HEK293T (cell line): Measurements from ENCODE around the gene GRAMD1B.

Experiments used
- ARNT ChIP-seq: fragments of 450-650 bp; IDR thresholded peaks from 2 replicates; pipeline ENCODE4 v1.6.1; 2017; ENCODE audit warnings: mild to moderate bottlenecking
- BHLHE40 ChIP-seq: fragments of 450-650 bp; IDR thresholded peaks from 2 replicates; pipeline ENCODE4 v1.6.1; 2016; ENCODE audit warnings: mild to moderate bottlenecking, moderate library complexity, borderline replicate concordance
- ELF4 ChIP-seq: fragments of 450-650 bp; IDR thresholded peaks from 2 replicates; pipeline ENCODE4 v1.6.1; 2017; ENCODE audit warnings: antibody characterized with exemption
- FOXA1 ChIP-seq: fragments of 450-650 bp; IDR thresholded peaks from 2 replicates; pipeline ENCODE4 v1.6.1; 2016; ENCODE audit warnings: mild to moderate bottlenecking
- FOXM1 ChIP-seq: fragments of 450-650 bp; IDR thresholded peaks from 2 replicates; pipeline ENCODE4 v1.6.1; 2017; ENCODE audit warnings: mild to moderate bottlenecking, borderline replicate concordance
- HDGF ChIP-seq: fragments of 450-650 bp; IDR thresholded peaks from 2 replicates; pipeline ENCODE4 v1.6.1; 2017; ENCODE audit warnings: antibody characterized with exemption, borderline replicate concordance
- SP1 ChIP-seq: fragments of 450-650 bp; IDR thresholded peaks from 2 replicates; pipeline ENCODE4 v1.6.1; 2017
- SUZ12 ChIP-seq: fragments of 450-650 bp; IDR thresholded peaks from 2 replicates; pipeline ENCODE4 v1.6.1; 2016; ENCODE audit warnings: mild to moderate bottlenecking
- ZNF384 ChIP-seq: fragments of 450-650 bp; IDR thresholded peaks from 2 replicates; pipeline ENCODE4 v1.6.1; 2016

GRCh38 chr11:123454060-123454651 is 24.1 kb downstream of the GRAMD1B start:
- TF ChIP-seq HDGF (no peak), BHLHE40 (no peak), SP1 (no peak), ZNF384 (no peak), ARNT (no peak), FOXA1 (no peak), SUZ12 (no peak), FOXM1 (no peak), ELF4 (no peak)
